Parathyroid adenoma (tissue), 2 donors: ENCODE data around the gene MRTFB.

Source experiments
- H2AFZ ChIP-seq: fragments of 300-600 bp; sonication (generic); one replicate; pipeline ENCODE4 v1.7.0; 2017; ENCODE audit warnings: antibody characterized with exemption, mild to moderate bottlenecking
- H3K27ac ChIP-seq: fragments of 300-600 bp; sonication (generic); one replicate; pipeline ENCODE4 v1.7.0; 2017
- H3K27me3 ChIP-seq: fragments of 300-600 bp; sonication (generic); one replicate; pipeline ENCODE4 v1.7.0; 2017; ENCODE audit warnings: low read length; ENCODE audit not compliant: control insufficient read depth, insufficient read depth
- H3K36me3 ChIP-seq: fragments of 300-600 bp; sonication (generic); one replicate; pipeline ENCODE4 v1.7.0; 2017; ENCODE audit warnings: low read length; ENCODE audit not compliant: control insufficient read depth, insufficient read depth
- H3K4me1 ChIP-seq: fragments of 300-600 bp; sonication (generic); one replicate; pipeline ENCODE4 v1.7.0; 2017; ENCODE audit warnings: control low read depth
- H3K4me2 ChIP-seq: fragments of 300-600 bp; sonication (generic); one replicate; pipeline ENCODE4 v1.7.0; 2017; ENCODE audit warnings: low read length
- H3K4me3 ChIP-seq: fragments of 300-600 bp; sonication (generic); one replicate; pipeline ENCODE4 v1.7.0; 2017; ENCODE audit warnings: low read depth, low read length
- H3K79me2 ChIP-seq: fragments of 300-600 bp; sonication (generic); one replicate; pipeline ENCODE4 v1.7.0; 2017; ENCODE audit warnings: control low read depth
- H3K9ac ChIP-seq: fragments of 300-600 bp; sonication (generic); one replicate; pipeline ENCODE4 v1.7.0; 2017; ENCODE audit warnings: mild to moderate bottlenecking
- H3K9me3 ChIP-seq: fragments of 300-600 bp; sonication (generic); one replicate; pipeline ENCODE4 v1.7.0; 2017; ENCODE audit warnings: low read length; ENCODE audit not compliant: control insufficient read depth
- TF ChIP-seq, protein P1 (sequence below): fragments of 300-600 bp; sonication (generic); IDR thresholded peaks from one replicate; pipeline ENCODE4 v1.7.0; 2017; ENCODE audit warnings: antibody characterized with exemption, mild to moderate bottlenecking
- donor health status: primary hyperparathyroidism.

The MRTFB gene

DNA sequence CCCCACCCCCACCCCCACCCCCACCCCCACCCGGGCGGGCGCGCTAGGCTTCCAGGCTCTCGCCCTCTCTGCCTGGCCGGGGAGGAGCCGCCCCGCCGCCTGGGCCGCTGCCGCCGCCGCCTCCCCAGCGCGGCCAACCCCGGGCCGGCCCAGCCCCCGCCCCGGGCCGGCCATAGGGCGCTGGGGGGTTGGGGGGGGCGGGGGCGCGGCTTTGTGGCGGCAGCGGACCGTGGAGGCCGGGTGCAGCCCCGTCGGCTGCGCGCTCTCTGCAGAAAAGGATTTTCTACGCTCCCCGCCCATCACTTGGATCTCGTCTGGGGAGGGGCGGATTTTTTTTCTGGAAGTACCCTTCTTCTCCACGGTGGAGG is 230.9 kb downstream of the MRTFB start:
- TF ChIP-seq, protein P1, sequence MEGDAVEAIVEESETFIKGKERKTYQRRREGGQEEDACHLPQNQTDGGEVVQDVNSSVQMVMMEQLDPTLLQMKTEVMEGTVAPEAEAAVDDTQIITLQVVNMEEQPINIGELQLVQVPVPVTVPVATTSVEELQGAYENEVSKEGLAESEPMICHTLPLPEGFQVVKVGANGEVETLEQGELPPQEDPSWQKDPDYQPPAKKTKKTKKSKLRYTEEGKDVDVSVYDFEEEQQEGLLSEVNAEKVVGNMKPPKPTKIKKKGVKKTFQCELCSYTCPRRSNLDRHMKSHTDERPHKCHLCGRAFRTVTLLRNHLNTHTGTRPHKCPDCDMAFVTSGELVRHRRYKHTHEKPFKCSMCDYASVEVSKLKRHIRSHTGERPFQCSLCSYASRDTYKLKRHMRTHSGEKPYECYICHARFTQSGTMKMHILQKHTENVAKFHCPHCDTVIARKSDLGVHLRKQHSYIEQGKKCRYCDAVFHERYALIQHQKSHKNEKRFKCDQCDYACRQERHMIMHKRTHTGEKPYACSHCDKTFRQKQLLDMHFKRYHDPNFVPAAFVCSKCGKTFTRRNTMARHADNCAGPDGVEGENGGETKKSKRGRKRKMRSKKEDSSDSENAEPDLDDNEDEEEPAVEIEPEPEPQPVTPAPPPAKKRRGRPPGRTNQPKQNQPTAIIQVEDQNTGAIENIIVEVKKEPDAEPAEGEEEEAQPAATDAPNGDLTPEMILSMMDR, result no peak
- Histone ChIP-seq H2AFZ (peak overlapping the region; percentile 78), H3K9me3 (no peaks in the 10 kb centered on the region), H3K79me2 (no peaks in the 10 kb centered on the region), H3K4me1 (no peaks in the 10 kb centered on the region), H3K4me2 (peak overlapping the region; percentile 82), H3K27ac (no peak overlapping the region), H3K36me3 (no peaks in the 10 kb centered on the region), H3K9ac (no peak overlapping the region), H3K27me3 (no peaks in the 10 kb centered on the region), H3K4me3 (peak overlapping the region; percentile 42)

DNA sequence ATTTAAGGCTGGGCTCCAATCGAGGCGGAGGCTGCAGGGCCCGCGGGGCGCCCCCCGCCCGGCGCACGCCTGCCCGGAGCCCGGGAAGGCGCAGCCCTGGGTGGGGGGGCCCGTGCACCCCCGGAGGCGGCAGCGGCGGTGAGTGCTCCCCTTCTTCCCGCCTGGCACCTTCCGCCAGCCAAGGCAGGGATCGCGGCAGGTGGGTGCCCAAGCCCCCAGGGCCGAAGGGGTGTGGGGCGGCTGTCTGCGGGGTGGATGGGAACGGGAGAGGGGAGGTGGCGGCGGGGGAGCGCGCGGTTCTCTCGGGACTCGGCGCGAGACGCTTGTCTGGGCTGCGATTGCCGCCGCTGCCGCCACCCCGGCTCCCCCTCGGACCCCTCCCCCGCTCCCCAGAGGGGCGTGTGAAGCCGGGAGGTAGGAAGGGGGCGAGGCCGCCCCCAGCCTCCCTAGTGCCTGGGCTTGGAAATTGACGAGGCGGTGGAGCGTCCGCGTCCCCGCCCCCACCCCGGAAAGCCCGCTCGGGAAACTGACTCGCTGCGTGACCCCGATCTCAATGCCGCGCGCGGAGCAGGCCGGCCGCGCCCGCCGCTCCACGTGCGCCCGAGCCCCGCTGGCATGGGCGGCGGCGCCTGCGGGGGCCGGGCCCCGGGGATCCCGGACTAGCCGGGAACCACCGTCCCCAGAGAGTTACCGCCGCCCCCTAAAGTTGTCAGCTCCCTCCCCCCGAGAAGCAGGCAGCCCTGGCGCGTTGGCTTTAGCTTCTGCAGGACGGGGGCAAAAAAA is 231.5 kb downstream of the MRTFB start:
- Histone ChIP-seq H3K79me2 (no peaks in the 10 kb centered on the region), H3K4me1 (no peaks in the 10 kb centered on the region), H3K27me3 (no peaks in the 10 kb centered on the region), H3K27ac (no peak overlapping the region), H2AFZ (peak overlapping the region; percentile 78), H3K36me3 (no peaks in the 10 kb centered on the region), H3K4me2 (peak overlapping the region; percentile 82), H3K9ac (no peak overlapping the region), H3K4me3 (peak overlapping the region; percentile 42), H3K9me3 (no peaks in the 10 kb centered on the region)
- TF ChIP-seq, protein P1, result no peak

DNA sequence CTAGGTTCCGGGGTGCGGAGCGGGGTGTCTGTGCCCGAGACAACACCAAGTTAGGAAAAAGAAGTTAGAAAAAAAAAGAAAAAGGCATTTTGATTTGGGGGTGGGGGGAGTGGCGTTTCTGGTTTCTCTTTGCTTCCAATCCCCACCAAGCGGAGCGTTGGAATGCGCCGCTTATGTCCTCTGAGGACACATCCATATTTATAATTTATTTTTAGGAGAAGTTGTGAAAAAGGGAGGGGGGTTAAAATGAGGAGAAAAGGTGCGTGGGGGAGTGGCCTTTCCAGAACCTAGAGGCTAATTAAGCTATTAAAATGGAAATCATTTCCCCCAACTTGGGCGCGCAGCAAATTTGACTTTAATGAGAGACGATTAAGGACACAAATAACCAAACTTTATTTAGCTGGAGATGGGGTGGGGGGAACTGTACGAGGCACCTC is 232.1 kb downstream of the MRTFB start:
- no peaks in the 10 kb centered on the region for H3K79me2 ChIP-seq
- H3K9me3 ChIP-seq, result no peaks in the 10 kb centered on the region
- no peaks in the 10 kb centered on the region for H3K36me3 ChIP-seq
- H3K4me3 ChIP-seq, result no peak overlapping the region
- no peak overlapping the region for H3K27ac ChIP-seq
- peak overlapping the region; percentile 82 for H3K4me2 ChIP-seq
- peak overlapping the region; percentile 19 for H2AFZ ChIP-seq
- TF ChIP-seq, protein P1, result no peak
- H3K4me1 ChIP-seq, result no peaks in the 10 kb centered on the region
- H3K9ac ChIP-seq, result no peak overlapping the region
- no peaks in the 10 kb centered on the region for H3K27me3 ChIP-seq

DNA sequence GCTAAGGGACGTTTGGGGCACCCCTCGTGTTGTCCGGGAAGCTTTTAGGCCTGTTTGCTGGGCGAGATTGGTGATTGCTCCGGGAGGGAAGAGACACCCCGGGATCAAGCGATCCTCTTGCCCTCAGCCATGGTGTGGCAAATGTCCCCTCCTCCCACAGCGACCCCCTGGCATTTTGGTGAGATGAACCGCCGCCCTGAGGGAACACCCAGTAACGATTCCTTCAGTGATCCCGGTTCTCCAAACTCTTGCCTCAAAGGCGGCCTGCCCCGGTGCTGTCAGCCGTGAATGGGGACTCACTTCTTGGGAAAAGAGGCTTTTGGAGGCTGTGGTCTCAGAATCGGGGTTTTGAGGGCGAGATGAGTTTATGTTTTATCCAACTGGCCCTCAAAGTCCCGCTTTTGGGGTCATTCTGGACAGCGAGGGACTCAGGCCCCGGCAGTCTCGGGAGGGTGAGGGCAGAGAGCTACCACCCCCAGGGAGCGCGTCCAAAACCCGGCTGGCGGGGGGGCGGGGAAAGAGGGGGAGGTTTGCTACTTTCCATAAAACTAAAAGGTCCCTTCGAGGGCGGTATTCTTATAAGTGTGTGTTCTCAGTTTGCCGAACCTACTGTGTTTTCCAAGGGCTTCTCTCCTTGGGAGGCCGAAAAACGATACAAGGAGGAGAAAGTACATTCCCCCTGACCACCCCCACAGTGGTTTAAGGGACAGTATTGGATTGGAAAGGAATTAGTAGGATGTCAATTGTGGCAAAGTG is 232.7 kb downstream of the MRTFB start:
- Histone ChIP-seq H3K27me3 (no peaks in the 10 kb centered on the region), H2AFZ (no peak overlapping the region), H3K4me2 (no peak overlapping the region), H3K36me3 (no peaks in the 10 kb centered on the region), H3K4me3 (no peak overlapping the region), H3K4me1 (no peaks in the 10 kb centered on the region), H3K9me3 (no peaks in the 10 kb centered on the region), H3K27ac (no peak overlapping the region), H3K9ac (no peak overlapping the region), H3K79me2 (no peaks in the 10 kb centered on the region)
- TF ChIP-seq, protein P1, result no peak
